HG03571 (cell line): ENCODE measurements around the gene TSC1.
"Not testable (repeated sequence)": the region's sequence is repeated elsewhere in the genome, so short reads cannot be mapped to it uniquely, and the experiment has no call there.

Experiments
- ATAC-seq: cut with Tn5 transposase; IDR thresholded peaks from one replicate; pipeline ENCODE4 v1.9.1; 2021; ENCODE audit not compliant: unreplicated experiment

TSC1 gene

DNA sequence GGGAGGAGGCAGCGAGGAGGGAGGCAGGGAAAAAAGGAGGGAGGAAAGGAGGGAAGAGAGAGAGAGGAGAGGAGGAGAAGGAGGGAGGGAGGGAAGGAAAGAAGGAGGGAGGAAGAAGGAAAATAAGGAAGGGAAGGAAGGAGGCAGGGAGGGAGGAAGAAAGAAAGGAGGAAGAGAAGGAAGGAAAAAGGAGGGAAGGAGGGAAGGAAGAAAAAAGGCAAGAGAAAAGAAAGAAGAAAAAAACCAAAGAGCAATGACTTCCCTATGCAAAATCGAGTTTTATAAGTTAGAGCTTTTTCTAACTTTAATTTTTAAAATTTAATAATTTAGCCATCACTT lies 33.7 kb upstream of the TSC1 start:
- ATAC-seq = no peak

DNA sequence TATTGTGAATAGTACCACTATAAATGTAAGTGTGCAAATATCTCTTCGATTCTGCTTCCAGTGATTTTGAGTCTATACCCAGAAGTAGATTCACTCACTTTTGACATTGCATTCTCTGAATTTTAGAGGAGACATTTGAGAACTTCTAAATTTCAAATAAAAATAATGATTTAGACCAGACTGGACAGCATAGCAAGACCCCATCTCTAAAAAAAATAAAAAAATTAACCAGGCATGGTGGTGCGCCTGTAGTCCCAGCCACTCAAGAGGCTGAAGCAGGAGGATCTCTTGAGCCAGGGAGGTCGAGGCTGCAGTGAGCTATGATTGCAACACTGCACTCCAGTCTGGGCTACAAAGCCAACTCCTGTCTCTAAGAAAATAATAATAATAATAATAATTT lies 32.2 kb upstream of the TSC1 start:
- no peak for ATAC-seq

DNA sequence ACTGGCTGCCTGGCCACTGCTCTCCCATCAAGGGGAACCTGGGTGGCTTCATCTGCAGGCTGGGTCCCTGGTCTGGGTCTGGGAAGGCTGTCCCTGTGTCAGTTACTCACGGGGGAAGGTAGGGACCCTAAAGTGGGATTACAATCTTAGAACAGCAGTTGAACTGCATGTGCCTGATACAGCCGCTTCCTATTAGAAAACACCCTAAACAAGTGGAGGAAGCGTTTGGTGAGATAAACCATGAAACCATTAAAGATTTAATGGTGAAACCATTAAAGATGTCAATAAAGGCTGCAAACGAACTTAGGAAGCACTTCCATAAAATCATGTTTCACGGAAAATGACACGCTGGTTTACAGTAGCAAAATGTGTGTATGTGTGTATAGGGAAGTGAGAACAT lies 31.5 kb upstream of the TSC1 start:
- ATAC-seq = no peak

DNA sequence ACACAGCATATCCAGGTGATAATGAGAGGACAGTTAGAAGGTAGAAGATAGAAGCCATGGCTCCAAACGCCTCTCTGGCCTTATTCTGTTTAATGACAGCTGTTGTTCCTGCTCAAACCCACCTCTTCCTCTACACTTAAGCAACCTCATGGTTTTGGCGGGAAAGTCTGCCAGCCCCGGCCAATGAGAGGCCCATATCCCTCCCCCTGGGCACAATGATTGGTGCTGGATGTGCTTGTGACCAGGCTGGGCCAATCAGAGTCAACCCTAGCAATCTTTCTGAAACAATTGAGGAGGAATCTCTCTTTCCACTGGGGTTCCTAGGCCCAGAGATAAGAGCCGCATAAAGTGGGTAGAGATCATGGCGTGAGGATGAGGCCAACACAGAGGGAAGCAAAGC lies 29.3 kb upstream of the TSC1 start:
- ATAC-seq = no peak

DNA sequence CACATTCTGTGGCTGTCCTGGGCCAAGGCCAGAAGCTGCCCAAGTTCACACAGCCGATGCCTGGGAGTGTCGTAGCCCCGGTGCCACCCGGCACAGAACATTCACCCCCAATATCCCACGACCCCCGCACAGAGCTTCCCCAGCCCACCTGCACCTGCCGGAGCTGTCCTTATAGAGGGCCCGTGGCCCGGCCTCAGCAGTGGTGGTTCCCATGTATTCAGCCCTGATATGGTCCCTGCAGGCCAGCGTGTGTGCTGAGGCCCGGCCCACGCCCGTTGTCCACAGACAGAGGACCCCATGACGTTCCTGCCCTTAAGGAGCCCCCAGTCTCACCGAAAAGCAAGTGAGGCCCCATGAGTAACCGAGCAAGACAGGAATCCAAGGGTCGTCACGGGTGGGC lies 28.8 kb upstream of the TSC1 start:
- ATAC-seq = no peak

DNA sequence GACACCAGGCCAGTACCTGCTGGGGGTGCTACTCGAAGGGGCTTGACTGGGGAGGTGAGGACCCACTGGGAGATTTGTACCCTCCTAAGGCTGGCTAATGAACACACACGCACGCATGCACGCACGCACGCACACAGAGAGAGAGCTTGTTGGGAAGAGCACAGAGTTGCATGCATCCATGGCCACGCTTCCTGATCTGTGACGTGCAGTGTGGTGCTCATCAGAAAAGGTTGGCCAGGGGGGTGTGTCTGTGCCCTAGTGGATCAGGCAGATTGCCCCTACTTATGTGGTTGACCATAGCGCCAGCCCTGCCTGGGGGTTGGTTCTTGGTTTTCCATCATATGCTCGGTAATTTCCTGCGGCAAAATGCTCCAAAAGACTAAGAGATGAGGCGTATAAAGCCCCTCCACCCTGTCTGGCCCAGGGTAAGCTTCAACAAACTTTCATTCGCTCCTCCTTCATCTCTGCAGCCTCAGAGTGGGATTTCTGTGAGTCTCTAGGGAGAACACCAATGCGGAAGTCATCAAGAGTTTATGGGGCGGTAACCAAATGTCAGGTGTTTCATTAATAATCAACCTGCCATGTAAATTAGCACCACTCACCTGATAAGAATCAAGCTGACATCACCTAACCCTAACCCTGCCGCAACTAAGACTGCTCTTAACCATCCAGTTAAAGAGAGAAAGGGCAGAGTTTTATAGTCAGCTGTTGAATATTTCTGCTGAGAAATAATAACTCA lies 26.1 kb upstream of the TSC1 start:
- no peak for ATAC-seq

DNA sequence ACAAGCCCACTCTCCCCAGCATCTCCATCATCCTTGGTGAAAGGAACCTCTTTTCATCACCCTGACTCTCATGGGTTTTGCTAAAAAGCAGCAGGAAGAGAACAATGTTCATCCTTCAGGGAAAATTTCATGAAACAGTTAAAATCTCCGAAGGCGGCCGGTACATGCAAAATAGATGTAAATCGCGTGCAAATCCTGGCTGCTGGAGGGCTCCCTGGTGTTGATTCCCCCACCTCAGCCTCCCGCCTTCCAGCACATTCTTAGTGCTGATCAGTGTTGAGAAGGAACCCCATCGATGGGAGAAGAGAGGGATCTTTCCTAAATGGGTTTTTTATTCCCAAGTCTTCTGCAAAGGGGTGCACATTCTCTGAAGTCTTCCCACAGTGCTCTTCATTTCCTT lies 25.4 kb upstream of the TSC1 start:
- no peak for ATAC-seq

DNA sequence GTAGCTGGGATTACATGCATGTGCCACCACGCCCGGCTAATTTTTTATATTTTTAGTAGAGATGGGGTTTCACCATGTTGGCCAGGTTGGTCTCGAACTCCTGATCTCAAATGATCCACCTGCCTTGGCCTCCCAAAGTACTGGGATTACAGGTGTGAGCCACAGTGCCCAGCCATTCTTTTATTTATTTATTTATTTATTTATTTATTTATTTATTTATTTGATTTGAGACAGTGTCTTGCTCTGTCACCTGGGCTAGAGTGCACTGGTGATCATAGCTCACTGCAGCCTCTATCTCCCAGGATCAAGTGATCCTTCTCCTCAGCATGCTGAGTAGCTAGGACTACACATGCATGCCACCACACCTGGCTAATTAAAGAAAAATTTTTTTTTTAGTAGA lies 23.5 kb upstream of the TSC1 start:
- not testable (repeated sequence) for ATAC-seq

DNA sequence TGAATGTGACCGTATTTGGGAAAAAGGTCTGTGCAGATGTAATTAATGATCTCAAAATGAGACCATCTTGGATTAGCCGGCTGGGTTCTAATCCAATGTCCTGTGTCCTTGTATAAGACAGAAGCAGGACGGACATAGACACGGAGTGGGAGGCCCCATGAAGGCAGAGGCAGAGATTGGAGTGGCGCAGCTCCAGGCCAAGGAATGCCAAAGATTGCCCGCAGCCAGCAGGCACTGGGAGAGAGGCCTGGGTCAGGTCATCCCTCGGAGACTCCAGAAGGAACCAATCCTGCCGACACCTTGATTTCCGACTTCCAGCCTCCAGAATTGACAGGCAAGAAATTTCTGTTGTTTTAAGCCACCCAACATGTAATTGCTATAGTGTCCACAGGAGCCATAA lies 21.1 kb upstream of the TSC1 start:
- ATAC-seq = no peak

DNA sequence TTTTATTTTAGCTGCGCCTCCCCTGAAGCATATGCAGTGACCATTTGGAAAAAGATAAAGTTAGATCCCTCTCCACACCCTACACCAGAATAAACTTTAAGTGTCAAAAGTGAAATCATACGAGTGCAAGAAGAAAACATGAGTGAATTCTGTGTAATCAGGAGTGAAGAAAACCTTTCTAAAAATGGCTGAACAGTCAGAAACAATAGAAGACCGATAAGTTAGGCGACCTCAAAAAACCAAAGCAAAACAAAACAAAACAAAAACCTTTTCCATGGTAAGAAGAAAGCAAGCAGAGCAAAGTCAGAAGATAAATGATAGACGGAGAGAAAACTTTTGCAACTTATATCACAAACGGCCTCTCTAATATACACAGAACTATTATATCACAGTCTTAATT lies 16.6 kb upstream of the TSC1 start:
- no peak for ATAC-seq

DNA sequence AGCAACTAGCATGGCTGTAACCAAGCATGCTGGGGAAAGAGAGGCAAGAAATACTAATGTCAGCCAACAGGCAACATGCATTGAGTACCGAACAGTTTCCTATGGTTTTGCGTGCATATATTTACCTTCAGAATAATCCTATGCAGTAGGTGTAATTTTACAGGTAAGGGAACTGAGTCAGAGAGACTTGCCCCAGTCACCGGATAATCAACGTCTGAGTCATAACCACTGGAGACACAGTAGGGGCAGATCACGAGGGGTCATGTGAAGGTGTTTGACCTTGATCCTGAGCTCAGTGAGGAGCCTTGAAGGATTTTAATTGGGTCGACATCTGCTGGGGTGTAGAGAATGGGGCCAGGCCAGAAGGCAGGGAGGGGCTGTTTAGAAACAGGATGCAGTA lies 13.4 kb upstream of the TSC1 start:
- no peak for ATAC-seq

DNA sequence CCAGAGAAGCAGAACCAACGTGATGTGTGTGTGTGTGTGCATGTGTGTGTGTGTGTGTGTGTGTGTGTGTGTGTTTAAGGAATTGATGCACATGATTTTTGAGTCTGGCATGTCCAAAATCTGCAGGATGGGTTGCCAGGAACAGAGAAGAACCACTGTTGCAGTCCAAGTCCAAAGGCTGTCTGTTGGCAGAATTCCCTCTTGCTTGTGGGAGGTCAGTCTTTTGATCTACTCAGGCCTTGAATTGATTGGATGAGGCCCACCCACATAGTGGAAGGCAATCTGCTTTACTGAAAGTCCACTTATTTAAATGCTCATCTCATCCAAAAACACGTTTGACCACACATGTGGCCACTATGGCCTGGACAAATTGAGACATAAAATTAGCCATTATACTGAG lies 11.4 kb upstream of the TSC1 start:
- no peak for ATAC-seq

DNA sequence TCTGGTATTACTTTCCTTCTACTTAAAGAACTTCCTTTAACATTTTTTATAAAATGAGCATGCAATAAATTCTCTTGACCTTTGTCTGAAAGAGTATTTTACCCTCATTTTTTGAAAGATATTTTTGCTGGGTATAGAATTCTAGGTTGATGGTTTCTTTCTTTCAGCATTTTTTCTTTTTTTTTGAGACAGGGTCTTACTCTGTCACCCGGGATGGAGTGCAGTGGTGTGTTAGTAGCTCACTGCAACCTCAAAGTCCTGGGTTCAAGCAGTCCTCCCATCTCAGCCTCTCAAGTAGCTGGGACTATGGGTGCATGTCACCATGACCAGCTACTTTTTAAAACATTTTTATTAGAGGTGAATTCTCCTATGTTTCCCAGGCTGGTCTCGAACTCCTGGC lies 10.7 kb upstream of the TSC1 start:
- no peak for ATAC-seq

DNA sequence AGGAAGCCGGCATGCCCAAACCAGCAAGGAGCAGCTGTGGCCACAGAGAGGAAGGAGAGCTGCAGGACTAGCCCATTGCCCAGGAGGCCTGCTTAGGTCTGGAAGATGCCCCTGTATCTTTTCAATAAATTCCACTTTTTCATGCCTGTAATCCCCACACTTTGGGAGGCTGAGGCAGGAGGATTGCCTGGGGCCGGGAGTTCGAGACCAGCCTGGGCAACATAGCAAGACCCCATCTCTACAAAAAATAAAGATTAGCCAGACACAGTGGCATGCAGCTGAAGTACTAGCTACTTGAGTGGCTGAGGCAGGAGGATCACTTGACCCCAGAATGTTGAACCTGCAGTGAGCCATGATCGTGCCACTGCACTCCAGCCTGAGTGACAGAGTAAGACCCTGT lies 5.3 kb upstream of the TSC1 start:
- ATAC-seq = no peak

DNA sequence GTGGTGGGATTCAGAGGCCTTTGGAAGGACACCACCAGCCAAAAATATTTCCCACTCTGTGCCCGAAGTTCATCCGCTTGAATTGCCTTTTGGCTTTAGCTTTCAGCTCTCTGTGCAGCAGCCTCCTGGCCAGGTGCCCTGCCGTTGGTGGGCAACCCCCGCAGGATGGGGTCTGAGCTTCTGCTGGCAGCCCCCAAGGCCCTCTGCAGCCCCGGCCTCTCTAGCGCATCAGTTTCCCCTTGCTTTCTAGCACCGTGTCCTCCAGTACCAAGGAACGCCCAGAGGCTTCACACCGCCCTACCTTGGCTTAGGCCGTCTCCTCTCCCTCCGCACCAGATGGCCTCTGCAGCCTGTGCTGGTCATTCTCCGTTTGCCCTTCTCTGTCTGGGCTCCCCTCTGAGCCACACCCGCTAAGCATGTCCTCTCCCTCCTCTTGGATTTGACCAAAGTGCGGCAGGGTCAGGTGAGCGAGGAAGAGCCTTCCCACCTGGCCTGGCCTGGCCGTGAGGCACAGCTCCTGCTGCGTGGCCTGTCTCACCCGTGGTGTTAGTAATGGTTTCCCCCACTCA lies 4.2 kb upstream of the TSC1 start:
- ATAC-seq = no peak

DNA sequence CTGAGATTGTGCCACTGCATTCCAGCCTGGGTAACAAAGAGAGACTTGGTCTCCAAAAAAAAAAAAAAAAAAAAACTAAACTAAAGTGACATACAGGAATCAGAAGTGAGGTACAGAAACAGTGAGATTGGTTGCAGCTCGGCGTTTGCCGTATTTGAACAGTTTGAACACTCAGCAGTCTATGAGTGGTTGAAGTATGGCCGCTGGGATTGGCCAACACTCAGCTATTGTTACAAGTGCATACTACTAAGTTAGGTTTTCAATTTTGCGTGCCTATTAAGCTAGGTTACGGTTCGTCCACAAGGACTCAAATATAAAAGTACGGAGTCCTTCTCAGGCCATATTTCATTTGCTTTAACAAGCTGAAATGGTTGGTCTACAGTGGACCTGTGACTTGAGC lies 3.3 kb upstream of the TSC1 start:
- ATAC-seq = no peak

DNA sequence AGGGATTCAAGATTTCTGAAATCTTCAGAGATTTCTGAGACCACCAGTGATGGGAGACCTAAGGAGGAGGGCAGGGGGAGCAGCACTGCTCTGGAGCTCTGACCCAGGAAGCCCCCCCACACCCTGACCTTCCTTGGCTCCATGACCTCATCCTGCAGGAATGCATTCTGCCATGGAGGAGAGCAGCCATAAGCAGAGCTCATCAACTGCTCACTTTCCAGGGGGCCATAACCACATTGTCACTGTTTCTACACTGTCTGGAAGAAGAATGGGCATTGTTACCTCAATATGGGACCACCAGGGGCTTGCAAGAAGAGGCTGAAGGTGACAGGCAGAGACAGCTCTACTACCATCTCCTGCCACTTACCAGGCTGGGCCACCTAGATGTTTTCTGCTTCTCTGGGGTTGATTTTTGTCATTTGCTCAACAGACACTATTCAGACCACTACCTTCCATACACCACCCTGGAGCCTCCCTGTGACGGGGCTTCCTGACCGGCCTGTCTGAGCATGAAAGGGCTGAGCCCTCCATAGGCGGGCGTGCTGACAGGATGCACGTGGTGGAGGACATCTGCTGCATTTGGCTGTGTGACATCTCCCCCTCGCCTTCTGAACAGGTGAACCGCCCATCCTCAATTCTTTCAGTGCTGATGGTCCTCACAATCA lies 2.3 kb upstream of the TSC1 start:
- ATAC-seq = no peak

DNA sequence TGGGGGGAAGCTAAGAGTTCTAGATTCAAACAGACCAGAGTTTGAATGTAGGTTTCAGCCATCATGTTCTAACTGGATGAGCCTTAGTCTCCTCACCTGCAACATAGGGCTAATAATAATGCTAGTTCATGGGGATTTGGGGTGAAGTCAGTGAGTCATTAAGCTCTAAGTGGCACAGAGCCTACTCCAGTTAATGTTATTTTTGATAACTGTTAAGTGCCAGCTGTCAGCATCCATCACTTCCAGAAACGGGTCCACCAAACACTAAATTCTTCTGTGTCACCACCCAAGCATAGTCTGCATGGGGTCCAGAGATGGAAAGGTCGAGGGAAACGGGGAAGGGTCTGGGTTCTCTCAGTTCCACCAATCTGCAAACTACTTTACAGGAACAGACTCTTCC lies 1.8 kb upstream of the TSC1 start:
- no peak for ATAC-seq

DNA sequence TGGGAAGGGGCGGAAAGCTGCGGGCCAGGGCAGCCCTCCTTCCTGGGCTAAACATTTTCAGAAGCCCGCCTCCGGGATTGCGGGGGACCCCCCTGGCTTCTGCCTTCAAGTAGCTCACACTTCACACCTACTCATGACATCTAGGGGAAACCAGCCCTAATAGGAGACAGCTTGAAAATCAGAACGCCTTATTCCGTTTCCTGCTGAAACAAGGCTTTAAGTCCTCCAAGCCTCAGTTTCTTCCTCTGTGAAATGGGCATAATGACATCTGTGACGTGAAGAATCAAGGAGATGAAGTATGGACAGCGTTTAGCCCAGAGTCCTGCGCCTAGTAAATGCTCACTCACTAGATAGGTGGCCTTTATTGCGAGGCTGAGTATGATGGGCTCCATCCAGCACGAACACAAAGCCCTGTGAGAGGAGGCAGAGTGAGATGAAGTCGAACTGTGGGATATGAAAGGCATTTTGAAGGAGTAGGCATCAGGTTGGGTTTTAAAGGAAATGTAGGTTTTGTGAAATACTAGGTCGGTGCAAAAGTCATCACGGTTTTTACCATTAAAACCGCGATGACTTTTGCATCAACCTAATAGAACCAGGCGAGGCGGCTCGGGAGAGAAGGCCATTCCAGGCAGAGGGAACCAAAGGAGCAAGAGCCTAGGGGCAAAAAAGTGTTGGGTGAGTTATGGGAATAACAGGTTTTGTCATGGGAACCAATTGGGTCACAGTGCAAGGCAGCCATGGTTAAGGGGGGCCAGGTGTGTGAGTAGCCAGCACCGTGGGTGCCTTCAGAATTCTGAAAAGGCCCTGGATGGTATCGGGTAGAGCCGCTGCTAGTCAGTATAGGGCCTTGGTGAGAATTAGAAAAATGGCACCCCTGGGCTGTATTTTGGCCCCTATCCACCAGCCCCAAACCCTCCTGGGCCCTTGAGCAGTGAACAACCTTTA lies 1.0 kb upstream of the TSC1 start:
- no peak for ATAC-seq

DNA sequence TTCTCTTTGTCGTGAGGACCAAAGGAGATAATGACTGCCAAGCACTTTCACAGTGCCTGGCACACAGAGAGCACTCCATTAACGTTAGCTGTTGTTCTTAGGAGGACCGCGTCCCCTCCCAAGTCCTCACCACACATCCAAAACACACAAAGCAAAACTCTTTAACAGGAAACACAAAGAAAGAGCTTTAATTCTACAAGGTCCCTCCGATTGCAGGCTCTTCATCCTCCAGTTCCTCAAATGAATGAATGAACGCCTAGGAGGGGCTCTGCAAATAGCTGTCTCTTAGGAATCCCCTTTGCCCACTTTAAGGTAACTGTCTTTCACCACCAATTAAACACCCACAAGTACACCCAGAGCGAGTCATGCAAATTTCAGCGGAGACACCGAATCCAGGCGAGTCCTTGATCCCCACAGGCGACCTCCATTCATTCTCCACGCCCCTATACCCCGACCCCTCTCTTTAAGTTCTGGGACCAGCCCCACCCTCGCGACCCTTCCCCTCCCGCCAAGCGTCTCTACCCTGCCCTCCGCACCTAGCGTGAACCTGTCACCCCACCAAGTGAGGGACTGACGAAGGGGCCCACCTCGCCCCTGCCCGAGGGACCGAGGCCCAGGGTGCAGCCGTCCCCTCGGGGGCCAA lies 644 bp downstream of the TSC1 start:
- no peak for ATAC-seq

DNA sequence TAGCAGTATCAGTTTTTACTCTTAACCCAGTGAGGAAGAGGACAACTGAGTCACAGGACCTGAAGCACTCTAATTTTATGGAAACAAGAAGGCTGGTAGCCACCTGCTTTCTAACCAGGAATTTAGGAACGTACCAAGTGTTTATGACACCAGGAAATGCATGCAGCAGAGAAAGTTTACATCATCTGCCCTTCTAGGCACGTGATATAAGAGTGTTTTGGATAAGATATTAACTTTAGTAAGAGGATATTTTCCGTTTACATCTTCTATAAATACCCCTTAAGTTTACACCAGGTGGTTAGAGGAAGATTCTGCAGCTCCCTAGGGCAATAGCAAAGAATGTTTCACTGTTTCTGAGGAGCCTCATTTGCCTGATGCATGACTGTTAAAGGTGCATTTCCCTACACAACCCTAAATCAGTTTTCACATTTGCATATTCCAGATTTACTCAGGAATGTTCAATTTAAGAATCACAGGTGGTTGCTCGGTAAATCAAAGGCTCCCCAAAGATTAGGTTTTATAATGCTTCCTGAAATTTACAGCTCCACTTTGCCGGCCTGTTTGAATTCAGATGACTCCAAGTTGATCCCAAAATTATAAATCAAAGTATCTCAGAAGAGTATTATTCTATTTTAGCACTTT lies 1.8 kb downstream of the TSC1 start:
- ATAC-seq = peak; percentile 17
